Esophagus muscularis mucosa (tissue), 3 donors: ENCODE data around the gene CENPP.

Source experiments
- CTCF ChIP-seq, 3 experiments: fragments of 200-600 bp in 2 of 3; fragments of 450-650 bp in 1 of 3; sonication (generic) in 2 of 3; IDR thresholded peaks; one replicate each; pipeline ENCODE4 v1.5.1; 2017 to 2019; ENCODE audit warnings: antibody characterized with exemption in 3 of 3, mild to moderate bottlenecking in 2 of 3, moderate library complexity in 1 of 3
- POLR2A ChIP-seq: fragments of 450-650 bp; IDR thresholded peaks from one replicate; pipeline ENCODE4 v1.6.1; 2017; ENCODE audit warnings: antibody characterized with exemption, moderate library complexity, mild to moderate bottlenecking, low read depth
- POLR2AphosphoS5 ChIP-seq, 2 donors: sonication (generic); formaldehyde crosslinking; IDR thresholded peaks; one replicate each; pipeline ENCODE4 v1.6.1; 2017; ENCODE audit warnings: antibody characterized with exemption in 2 of 2

GRCh38 chr9:92350740-92351133, 25.0 kb downstream of the CENPP start:
- TF ChIP-seq CTCF (IDR thresholded peaks at IDR 0.05), result no peak
- TF ChIP-seq POLR2AphosphoS5 (IDR thresholded peaks at IDR 0.05), result no peak
- no peak for TF ChIP-seq POLR2A
